Endothelial cell of umbilical vein (primary cell): ENCODE data around the gene OSBPL10. TPM values are rescaled to one million over a fixed set of nuclear protein-coding genes. Genes with fewer than 3 reads are reported as not detected.

Source experiments
- BruUV-seq: library from RNA; stranded (reverse); fragments of 400-500 nt; replicated peaks from 2 replicates; lab custom pipeline; 2021; lab: Mats Ljungman, UMichigan
- CTCF ChIA-PET: fragments of 300-600, 350-600 bp; sonication (Branson Sonifier 250); formaldehyde crosslinking; loops from one replicate; lab custom pipeline; 2021; ENCODE audit warnings: antibody characterized with exemption, inconsistent platforms; lab: Charles Lee
- POLR2A ChIA-PET: fragments of 300-600, 350-600 bp; sonication (Branson Sonifier 250); formaldehyde crosslinking; loops from one replicate; lab custom pipeline; 2021; ENCODE audit warnings: antibody characterized with exemption, inconsistent platforms; lab: Charles Lee
- DNase-seq: peaks from one replicate; pipeline ENCODE4 v3.0.0-alpha.2; 2011; ENCODE audit warnings: low read depth, low spot score
- FAIRE-seq: peaks from 2 replicates; lab custom pipeline; 2011; peaks lifted over from hg19 to GRCh38; lab: Jason Lieb, UNC
- H2AFZ ChIP-seq: 2 replicates; pipeline ENCODE4 v1.6.0; 2012; ENCODE audit warnings: low read depth, low read length, control low read depth, inconsistent platforms
- H3K27ac ChIP-seq: 2 replicates; pipeline ENCODE4 v1.5.1; 2011; ENCODE audit warnings: low read depth, mild to moderate bottlenecking, control low read depth, low read length, moderate library complexity; ENCODE audit not compliant: insufficient read depth
- H3K27me3 ChIP-seq, 2 experiments: 2 replicates each; pipeline versions ENCODE4 v1.6.0 to v1.6.1; 2011; ENCODE audit warnings: low read length in 2 of 2, mixed read lengths in 1 of 2; ENCODE audit not compliant: control insufficient read depth in 2 of 2, insufficient read depth in 2 of 2
- H3K36me3 ChIP-seq, 2 experiments: 2 replicates in 1 of 2; 3 replicates in 1 of 2; pipeline ENCODE4 v1.5.1; 2011; ENCODE audit warnings: low read length in 2 of 2, mild to moderate bottlenecking in 1 of 2, moderate library complexity in 1 of 2; ENCODE audit not compliant: control insufficient read depth in 2 of 2, insufficient read depth in 2 of 2; ENCODE audit errors: extremely low read depth in 1 of 2
- H3K4me1 ChIP-seq: 3 replicates; pipeline ENCODE4 v1.5.1; 2011; ENCODE audit warnings: mild to moderate bottlenecking, low read length; ENCODE audit not compliant: control insufficient read depth, insufficient read depth; ENCODE audit errors: extremely low read depth
- H3K4me2 ChIP-seq: 2 replicates; pipeline ENCODE4 v1.6.1; 2011; ENCODE audit warnings: low read length, control low read depth, mixed read lengths; ENCODE audit not compliant: insufficient read depth
- H3K4me3 ChIP-seq, 3 experiments: fragments of 200-600 bp in 1 of 3; sonication (generic), shearing (Covaris generic) in 1 of 3; replicated peaks in 1 of 3; 2 replicates each; pipeline ENCODE4 v1.5.1; 2011 to 2016; ENCODE audit warnings: control low read depth in 3 of 3, low read length in 3 of 3, mild to moderate bottlenecking in 2 of 3, inconsistent platforms in 1 of 3, low read depth in 1 of 3, moderate library complexity in 1 of 3; ENCODE audit not compliant: insufficient read depth in 1 of 3
- H3K79me2 ChIP-seq: 2 replicates; pipeline ENCODE4 v1.6.0; 2012; ENCODE audit warnings: low read length, inconsistent platforms; ENCODE audit not compliant: control insufficient read depth, insufficient read depth
- H3K9ac ChIP-seq: replicated peaks from 2 replicates; pipeline ENCODE3; 2011; ENCODE audit warnings: low read length, control low read depth; ENCODE audit not compliant: insufficient read depth; ENCODE audit errors: extremely low read depth
- H3K9me1 ChIP-seq: replicated peaks from 3 replicates; pipeline ENCODE4 v1.6.0; 2011; ENCODE audit warnings: mild to moderate bottlenecking, low read length; ENCODE audit not compliant: control insufficient read depth, insufficient read depth; ENCODE audit errors: extremely low read depth
- H3K9me3 ChIP-seq: replicated peaks from 2 replicates; pipeline ENCODE4 v1.5.1; 2012; ENCODE audit warnings: low read length, inconsistent platforms; ENCODE audit not compliant: control insufficient read depth, insufficient read depth
- H4K20me1 ChIP-seq: replicated peaks from 2 replicates; pipeline ENCODE3; 2011; ENCODE audit warnings: mild to moderate bottlenecking, low read length; ENCODE audit not compliant: control insufficient read depth, insufficient read depth; ENCODE audit errors: extremely low read depth
- CTCF ChIP-seq, 2 donors: IDR thresholded peaks; 1 replicate in 1 of 2; 2 replicates in 1 of 2; pipeline ENCODE4 v1.5.1; 2011; ENCODE audit warnings: low read length in 2 of 2, mild to moderate bottlenecking in 2 of 2, moderate library complexity in 2 of 2, control low read depth in 1 of 2, inconsistent platforms in 1 of 2, low read depth in 1 of 2; ENCODE audit not compliant: insufficient read depth in 1 of 2; ENCODE audit errors: extremely low read depth in 1 of 2
- EZH2 ChIP-seq: IDR thresholded peaks from 2 replicates; pipeline ENCODE4 v1.6.1; 2012; ENCODE audit warnings: borderline replicate concordance, low read depth, mild to moderate bottlenecking, moderate library complexity, low read length, inconsistent platforms; ENCODE audit not compliant: severe bottlenecking
- FOS ChIP-seq: IDR thresholded peaks from 2 replicates; pipeline ENCODE4 v1.6.1; 2011; ENCODE audit warnings: mild to moderate bottlenecking, low read length, moderate library complexity, borderline replicate concordance; ENCODE audit not compliant: insufficient read depth
- GATA2 ChIP-seq: IDR thresholded peaks from 2 replicates; pipeline ENCODE4 v1.7.0; 2011; ENCODE audit warnings: low read depth, mild to moderate bottlenecking, moderate library complexity, mixed read lengths, low read length; ENCODE audit not compliant: insufficient read length, insufficient read depth
- JUN ChIP-seq: IDR thresholded peaks from 2 replicates; pipeline ENCODE4 v1.6.1; 2011; ENCODE audit warnings: borderline replicate concordance, low read depth; ENCODE audit not compliant: insufficient read length, insufficient read depth
- MYC ChIP-seq: IDR thresholded peaks from one replicate; pipeline ENCODE4 v1.6.1; 2011; ENCODE audit warnings: mild to moderate bottlenecking, low read depth, low read length
- POLR2A ChIP-seq: IDR thresholded peaks from 2 replicates; pipeline ENCODE4 v1.6.1; 2012; ENCODE audit warnings: low read depth, mild to moderate bottlenecking, control low read depth, low read length
- POLR2AphosphoS5 ChIP-seq: IDR thresholded peaks from 2 replicates; pipeline ENCODE4 v1.6.1; 2012; ENCODE audit warnings: low read depth, mild to moderate bottlenecking, control low read depth, low read length, moderate library complexity; ENCODE audit not compliant: insufficient read depth
- dilution Hi-C: fragments of 300-500 bp; cut with MboI; formaldehyde crosslinking; loops from one replicate; pipeline ENCODE4 v1.15.0; 2019; ENCODE audit warnings: low sequenced_read_pairs; ENCODE audit not compliant: extremely low pct_ligation_motif_present
- intact Hi-C: fragments of 100-400 bp; cut with micrococcal nuclease; formaldehyde crosslinking; loops from one replicate; pipeline ENCODE4 v1.10.0; 2022
- polyA plus RNA-seq, 4 experiments: library from polyadenylated mRNA; depleted of rRNA in 3 of 4; stranded (reverse) in 3 of 4; unstranded in 1 of 4; fragments of >200 nt; gene quantifications; 2 replicates each; pipeline versions ENCODE4 v1.2.1 to v1.2.3, GENCODE V29; 2011 to 2012; ENCODE audit warnings: missing spikeins in 1 of 4
- total RNA-seq: library from RNA; stranded (reverse); gene quantifications from 2 replicates; pipeline ENCODE4 v1.2.3, GENCODE V29; 2021
- TF ChIP-seq, protein P1 (sequence below): IDR thresholded peaks from 2 replicates; pipeline ENCODE4 v1.6.1; 2011; ENCODE audit not compliant: insufficient read depth, insufficient read length

OSBPL10 gene
- total and polyA plus RNA-seq, 2 donors (not counting 3 experiments of a cell fraction or from before 2014, with no cell fraction given) = 10.8 to 47.6 TPM

DNA sequence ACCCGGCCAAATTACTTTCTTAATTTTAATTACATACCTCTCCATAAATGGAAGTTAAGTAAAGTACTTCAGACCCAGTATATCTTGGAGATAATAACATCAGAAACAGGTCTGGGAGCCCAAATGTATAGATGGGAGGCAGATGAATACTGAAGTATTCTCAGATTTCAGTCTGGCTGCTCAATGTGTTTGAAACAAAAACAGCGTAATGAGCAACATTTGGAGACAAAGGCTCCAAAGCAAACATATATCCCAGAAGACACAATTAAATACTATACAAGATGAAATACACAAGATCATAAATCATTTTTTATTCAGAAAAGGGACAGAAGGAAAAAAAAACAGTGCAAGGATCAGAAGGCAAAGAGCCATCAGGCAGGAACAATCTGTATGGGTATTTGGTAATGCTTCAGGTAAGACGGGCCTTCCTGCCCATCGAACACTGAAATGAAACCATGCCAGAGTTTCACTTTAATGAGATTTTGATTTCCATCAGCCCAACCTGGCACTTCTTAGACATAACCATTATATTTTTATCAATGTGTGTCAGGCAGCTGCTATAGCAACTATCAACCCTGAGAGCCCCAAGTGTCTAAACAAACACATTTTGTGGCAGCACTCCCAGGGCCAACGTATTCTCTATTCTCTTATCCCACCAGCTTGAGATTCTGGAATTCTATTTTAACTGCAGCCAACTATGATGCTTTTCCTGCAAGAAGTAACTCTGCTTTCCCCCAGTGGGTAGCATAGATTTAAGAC, 237.6 kb downstream of the OSBPL10 start:
- FAIRE-seq = no peak
- no peak for TF ChIP-seq MYC
- no peaks in the 10 kb centered on the region for H3K27me3 ChIP-seq
- no peak overlapping the region for H3K27ac ChIP-seq
- dilution Hi-C loops = no loop called here
- no peaks in the 10 kb centered on the region for H3K79me2 ChIP-seq
- no peaks in the 10 kb centered on the region for H3K9me1 ChIP-seq
- H3K36me3 ChIP-seq = no peaks in the 10 kb centered on the region
- DNase-seq = peak; percentile 49
- H3K4me2 ChIP-seq = no peak overlapping the region
- H2AFZ ChIP-seq = no peak overlapping the region
- H3K9ac ChIP-seq = no peak overlapping the region
- H3K4me3 ChIP-seq = no peak overlapping the region
- H4K20me1 ChIP-seq = no peaks in the 10 kb centered on the region
- intact Hi-C loops = no loop called here
- BruUV-seq = no TSS peak
- H3K9me3 ChIP-seq = no peaks in the 10 kb centered on the region
- ChIA-PET POLR2A (no interaction called here), CTCF (no interaction called here)
- H3K4me1 ChIP-seq = no peaks in the 10 kb centered on the region

GRCh38 chr3:31740397-31740796, 240.7 kb downstream of the OSBPL10 start:
- intact Hi-C loops = no loop called here
- no peak for FAIRE-seq
- H3K9me1 ChIP-seq = no peaks in the 10 kb centered on the region
- no TSS peak for BruUV-seq
- no peak for DNase-seq
- no peak overlapping the region for H3K27ac ChIP-seq
- H2AFZ ChIP-seq = no peak overlapping the region
- H3K9me3 ChIP-seq = no peaks in the 10 kb centered on the region
- CTCF ChIA-PET = no interaction called here
- no peak for TF ChIP-seq GATA2
- TF ChIP-seq POLR2A = no peak
- no peak for TF ChIP-seq JUN
- no peak for TF ChIP-seq POLR2AphosphoS5
- no peak for TF ChIP-seq EZH2
- TF ChIP-seq CTCF (IDR thresholded peaks at IDR 0.05; ENCODE audit: extremely low read depth in 1 of 2, insufficient read depth in 1 of 2, low read depth in 1 of 2, low read length in 2 of 2) = no peak
- no peak for TF ChIP-seq MYC
- TF ChIP-seq FOS = no peak
- TF ChIP-seq, protein P1, sequence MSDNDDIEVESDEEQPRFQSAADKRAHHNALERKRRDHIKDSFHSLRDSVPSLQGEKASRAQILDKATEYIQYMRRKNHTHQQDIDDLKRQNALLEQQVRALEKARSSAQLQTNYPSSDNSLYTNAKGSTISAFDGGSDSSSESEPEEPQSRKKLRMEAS = no peak
- no peak overlapping the region for H3K4me3 ChIP-seq
- no peak overlapping the region for H3K4me2 ChIP-seq
- dilution Hi-C loops = no loop called here
- H3K27me3 ChIP-seq = no peaks in the 10 kb centered on the region
- no peaks in the 10 kb centered on the region for H3K79me2 ChIP-seq
- no peak overlapping the region for H3K9ac ChIP-seq
- POLR2A ChIA-PET = no interaction called here
- no peaks in the 10 kb centered on the region for H3K4me1 ChIP-seq
- no peaks in the 10 kb centered on the region for H4K20me1 ChIP-seq
- no peaks in the 10 kb centered on the region for H3K36me3 ChIP-seq
